GM12872 (cell line): Measurements from ENCODE around the gene TMED7.

ENCODE experiments used
- CTCF ChIP-seq: IDR thresholded peaks from 3 replicates; pipeline ENCODE4 v1.5.1; 2011; ENCODE audit warnings: low read depth, mild to moderate bottlenecking, low read length, moderate library complexity; ENCODE audit not compliant: insufficient read depth

Gene TMED7

GRCh38 chr5:115626445-115626823 is 598 bp upstream of the TMED7 start:
- no peak for TF ChIP-seq CTCF

GRCh38 chr5:115624994-115625393 is 842 bp downstream of the TMED7 start:
- no peak for TF ChIP-seq CTCF

- no peak for TF ChIP-seq CTCF
Measured at GRCh38 chr5:115623658-115624057, 2.2 kb downstream of the TMED7 start.

- TF ChIP-seq CTCF, result no peak
Measured at GRCh38 chr5:115621365-115621900, 4.4 kb downstream of the TMED7 start.

GRCh38 chr5:115616892-115617291 is 8.9 kb downstream of the TMED7 start:
- TF ChIP-seq CTCF, result no peak

- TF ChIP-seq CTCF, result no peak
Measured at GRCh38 chr5:115616472-115616871, 9.4 kb downstream of the TMED7 start.

GRCh38 chr5:115611873-115612272 is 14.0 kb downstream of the TMED7 start:
- no peak for TF ChIP-seq CTCF

GRCh38 chr5:115607935-115608334 is 17.9 kb downstream of the TMED7 start:
- TF ChIP-seq CTCF, result no peak
